ENCODE results near the gene IFNGR2. TPM values are rescaled to one million over a fixed set of nuclear protein-coding genes. Genes with fewer than 3 reads are reported as not detected.
"Not testable (repeated sequence)": the region's sequence is repeated elsewhere in the genome, so short reads cannot be mapped to it uniquely, and the experiment has no call there.

IFNGR2 gene
- total RNA-seq, 1 experiment from 2014 or later: 87.7 TPM

DNA sequence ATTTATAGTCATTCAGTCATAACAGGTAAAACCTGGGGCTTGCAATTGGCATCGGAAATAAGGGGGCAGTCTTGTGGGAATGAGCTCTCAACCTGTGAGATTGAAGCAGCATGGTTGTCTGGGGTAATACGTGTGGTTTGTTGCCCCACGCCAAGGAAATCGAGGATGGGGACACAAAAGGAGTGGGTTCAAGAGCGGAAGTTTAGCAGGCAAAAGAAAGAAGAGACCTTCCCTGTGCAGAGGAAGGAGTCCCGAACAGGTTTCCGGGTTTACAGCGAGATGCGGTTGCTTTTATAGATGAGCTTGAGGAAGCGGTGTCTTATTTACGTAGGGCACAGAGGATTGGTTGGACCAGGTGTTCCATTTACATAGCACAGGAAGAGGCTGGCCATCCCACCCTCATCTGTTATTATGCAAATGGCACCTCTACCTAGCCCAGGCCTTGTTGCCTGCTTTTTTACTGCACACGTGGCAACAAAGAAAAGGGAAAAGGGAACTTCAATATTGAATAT lies 41.1 kb upstream of the IFNGR2 start:
- H3K9me3 Mint-ChIP-seq (ENCODE audit: unreplicated experiment): peaks cover 3% of the 10 kb centered on the region
- CTCF ChIA-PET: interaction anchor here (0.7 to 3.1 kb wide), 33 partner anchors 8 to 587 kb away, joined by 3 to 37 read pairs (median 7); partner anchors contain the start of gene TMEM50B
- intact Hi-C loops (cut with micrococcal nuclease): loop anchor here (5.0 kb wide), 1 partner anchor 245 kb away; no protein-coding TSS in a partner anchor
- peak overlapping the region; percentile 53 for H3K4me3 Mint-ChIP-seq (ENCODE audit: unreplicated experiment)
- POLR2A ChIA-PET: interaction anchor here (0.8 to 3.4 kb wide), 17 partner anchors 8 to 591 kb away, joined by 3 to 31 read pairs (median 6); partner anchors contain the start of genes IFNAR1, IL10RB and PAXBP1
- H3K36me3 Mint-ChIP-seq (ENCODE audit: insufficient read depth, unreplicated experiment): peaks cover 17% of the 10 kb centered on the region
- H3K4me1 Mint-ChIP-seq (ENCODE audit: insufficient read depth, unreplicated experiment): peaks cover 16% of the 10 kb centered on the region
- H3K27me3 Mint-ChIP-seq (ENCODE audit: insufficient read depth, unreplicated experiment): no peaks in the 10 kb centered on the region
- no peak overlapping the region for H3K27ac Mint-ChIP-seq (ENCODE audit: low read depth, unreplicated experiment)
- TF ChIP-seq, protein P1, sequence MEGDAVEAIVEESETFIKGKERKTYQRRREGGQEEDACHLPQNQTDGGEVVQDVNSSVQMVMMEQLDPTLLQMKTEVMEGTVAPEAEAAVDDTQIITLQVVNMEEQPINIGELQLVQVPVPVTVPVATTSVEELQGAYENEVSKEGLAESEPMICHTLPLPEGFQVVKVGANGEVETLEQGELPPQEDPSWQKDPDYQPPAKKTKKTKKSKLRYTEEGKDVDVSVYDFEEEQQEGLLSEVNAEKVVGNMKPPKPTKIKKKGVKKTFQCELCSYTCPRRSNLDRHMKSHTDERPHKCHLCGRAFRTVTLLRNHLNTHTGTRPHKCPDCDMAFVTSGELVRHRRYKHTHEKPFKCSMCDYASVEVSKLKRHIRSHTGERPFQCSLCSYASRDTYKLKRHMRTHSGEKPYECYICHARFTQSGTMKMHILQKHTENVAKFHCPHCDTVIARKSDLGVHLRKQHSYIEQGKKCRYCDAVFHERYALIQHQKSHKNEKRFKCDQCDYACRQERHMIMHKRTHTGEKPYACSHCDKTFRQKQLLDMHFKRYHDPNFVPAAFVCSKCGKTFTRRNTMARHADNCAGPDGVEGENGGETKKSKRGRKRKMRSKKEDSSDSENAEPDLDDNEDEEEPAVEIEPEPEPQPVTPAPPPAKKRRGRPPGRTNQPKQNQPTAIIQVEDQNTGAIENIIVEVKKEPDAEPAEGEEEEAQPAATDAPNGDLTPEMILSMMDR (IDR thresholded peaks at IDR 0.05; ENCODE audit: unreplicated experiment): no peak
- BruUV-seq (replicated peaks): no TSS peak
- no peak for DNase-seq (ENCODE audit: unreplicated experiment)

GRCh38 chr21:33363911-33364609 lies 39.2 kb upstream of the IFNGR2 start:
- not testable (repeated sequence) for BruUV-seq (replicated peaks); H3K27ac Mint-ChIP-seq (ENCODE audit: low read depth, unreplicated experiment); H3K4me3 Mint-ChIP-seq (ENCODE audit: unreplicated experiment); DNase-seq (ENCODE audit: unreplicated experiment); H3K9me3 Mint-ChIP-seq (ENCODE audit: unreplicated experiment); H3K27me3 Mint-ChIP-seq (ENCODE audit: insufficient read depth, unreplicated experiment)
- peaks cover 17% of the 10 kb centered on the region for H3K36me3 Mint-ChIP-seq (ENCODE audit: insufficient read depth, unreplicated experiment)
- intact Hi-C loops (cut with micrococcal nuclease): loop anchor here (5.0 kb wide), 1 partner anchor 243 kb away; no protein-coding TSS in a partner anchor
- ChIA-PET POLR2A (interaction anchor here (0.6 to 1.4 kb wide), 4 partner anchors 16 to 65 kb away, joined by 3 to 5 read pairs (median 4); no protein-coding TSS in a partner anchor), CTCF (interaction anchor here (0.7 to 1.1 kb wide), 3 partner anchors 35 to 85 kb away, joined by 3 to 5 read pairs (median 4); no protein-coding TSS in a partner anchor)
- peaks cover 19% of the 10 kb centered on the region for H3K4me1 Mint-ChIP-seq (ENCODE audit: insufficient read depth, unreplicated experiment)

DNA sequence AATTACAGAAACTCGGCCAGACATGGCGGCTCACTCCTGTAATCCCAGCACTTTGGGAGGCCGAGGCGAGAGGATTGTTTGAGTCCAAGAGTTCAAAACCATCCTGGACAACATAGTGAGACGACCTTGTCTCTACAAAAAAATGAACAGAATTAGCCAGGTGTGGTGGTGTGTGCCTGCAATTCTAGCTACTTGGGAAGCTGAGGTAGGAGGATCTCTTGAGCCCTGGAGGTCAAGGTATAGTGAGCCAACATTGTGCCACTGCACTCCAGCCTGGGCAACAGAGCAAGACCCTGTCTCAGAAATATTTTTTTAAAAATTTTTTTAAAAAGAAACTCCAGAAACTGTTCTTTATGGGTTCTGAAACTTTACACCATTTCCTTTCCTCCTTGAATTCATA lies 38.4 kb upstream of the IFNGR2 start:
- ChIA-PET POLR2A (no interaction called here), CTCF (interaction anchor here (0.6 to 1.3 kb wide), 3 partner anchors 12 to 81 kb away, joined by 3 to 5 read pairs (median 5); no protein-coding TSS in a partner anchor)
- no TSS peak for BruUV-seq (replicated peaks)
- Mint-ChIP-seq H3K27ac (ENCODE audit: low read depth, unreplicated experiment) (no peak overlapping the region), H3K36me3 (ENCODE audit: insufficient read depth, unreplicated experiment) (peaks cover 11% of the 10 kb centered on the region), H3K9me3 (ENCODE audit: unreplicated experiment) (peaks cover 8% of the 10 kb centered on the region), H3K27me3 (ENCODE audit: insufficient read depth, unreplicated experiment) (no peaks in the 10 kb centered on the region), H3K4me3 (ENCODE audit: unreplicated experiment) (no peak overlapping the region), H3K4me1 (ENCODE audit: insufficient read depth, unreplicated experiment) (peaks cover 19% of the 10 kb centered on the region)
- TF ChIP-seq, protein P1 (IDR thresholded peaks at IDR 0.05; ENCODE audit: unreplicated experiment): no peak
- DNase-seq (ENCODE audit: unreplicated experiment): no peak
- intact Hi-C loops (cut with micrococcal nuclease): loop anchor here (5.0 kb wide), 1 partner anchor 242 kb away; no protein-coding TSS in a partner anchor

- TF ChIP-seq, protein P1 (IDR thresholded peaks at IDR 0.05; ENCODE audit: unreplicated experiment): no peak
- no peaks in the 10 kb centered on the region for H3K27me3 Mint-ChIP-seq (ENCODE audit: insufficient read depth, unreplicated experiment)
- peak; percentile 48 for DNase-seq (ENCODE audit: unreplicated experiment)
- CTCF ChIA-PET: interaction anchor here (0.7 to 1.7 kb wide), 4 partner anchors 8 to 170 kb away, joined by 4 to 10 read pairs (median 6); no protein-coding TSS in a partner anchor
- H3K9me3 Mint-ChIP-seq (ENCODE audit: unreplicated experiment): peaks cover 8% of the 10 kb centered on the region
- H3K4me3 Mint-ChIP-seq (ENCODE audit: unreplicated experiment): no peak overlapping the region
- peaks cover 6% of the 10 kb centered on the region for H3K4me1 Mint-ChIP-seq (ENCODE audit: insufficient read depth, unreplicated experiment)
- POLR2A ChIA-PET: interaction anchor here (0.6 to 1.7 kb wide), 6 partner anchors 9 to 78 kb away, joined by 3 to 8 read pairs (median 4); no protein-coding TSS in a partner anchor
- H3K36me3 Mint-ChIP-seq (ENCODE audit: insufficient read depth, unreplicated experiment): peaks cover 6% of the 10 kb centered on the region
- no TSS peak for BruUV-seq (replicated peaks)
- intact Hi-C loops (cut with micrococcal nuclease): no loop called here
- H3K27ac Mint-ChIP-seq (ENCODE audit: low read depth, unreplicated experiment): peak overlapping the region; percentile 79
Observed at GRCh38 chr21:33367309-33367973, 35.8 kb upstream of the IFNGR2 start.

All from MCF 10A (cell line).